Spleen (tissue), 7 donors: ENCODE measurements around the gene ZNF248.

Experiments
- CTCF ChIP-seq, 11 experiments: fragments of 200-600 bp in 7 of 11; fragments of 450-650 bp in 4 of 11; sonication (generic) in 4 of 11; IDR thresholded peaks in 8 of 11; conservative IDR thresholded peaks in 3 of 11; 1 replicate in 7 of 11; 2 replicates in 4 of 11; pipeline versions ENCODE4 v1.4.0 to v1.8.0; 2016 to 2021; ENCODE audit warnings: antibody characterized with exemption in 11 of 11, inconsistent platforms in 4 of 11, mild to moderate bottlenecking in 1 of 11
- POLR2A ChIP-seq, 3 donors: fragments of 450-650 bp; IDR thresholded peaks; one replicate each; pipeline ENCODE4 v1.5.1; 2017; ENCODE audit warnings: antibody characterized with exemption in 3 of 3, mild to moderate bottlenecking in 1 of 3
- donor health status: DM: no; HTN: no; CAD: no; lungs with moderate emphysema.
- donor health status: DM: no; HTN: no; CAD: no.
- donor health status: DM: no; HTN: no; CAD: no.

GRCh38 chr10:37885850-37886249, 28.4 kb upstream of the ZNF248 start:
- TF ChIP-seq POLR2A (IDR thresholded peaks at IDR 0.05) (no peak), CTCF (IDR thresholded peaks at IDR 0.05 in 8 of 11, conservative IDR thresholded peaks at IDR 0.05 in 3 of 11) (no peak)
